ENCODE results near the gene RHEX.

RHEX gene

GRCh38 chr1:206011057-206011456 is 41.9 kb upstream of the RHEX start:
- H3K27ac ChIP-seq, result no peak overlapping the region
- no peak for TF ChIP-seq ZFX (IDR thresholded peaks at IDR 0.05; ENCODE audit: borderline replicate concordance)
- no peak for TF ChIP-seq CTCF (IDR thresholded peaks at IDR 0.05)

- TF ChIP-seq ZFX (IDR thresholded peaks at IDR 0.05; ENCODE audit: borderline replicate concordance), result no peak
- no peak for TF ChIP-seq CTCF (IDR thresholded peaks at IDR 0.05)
Observed at GRCh38 chr1:206012086-206012859, 40.7 kb upstream of the RHEX start.

GRCh38 chr1:206013026-206013795 is 39.8 kb upstream of the RHEX start:
- TF ChIP-seq CTCF (IDR thresholded peaks at IDR 0.05) (no peak), ZFX (IDR thresholded peaks at IDR 0.05; ENCODE audit: borderline replicate concordance) (no peak)
- no peak overlapping the region for H3K27ac ChIP-seq

More at GRCh38 chr1:206012086-206012859, 40.7 kb upstream of the RHEX start:
- H3K27ac ChIP-seq, result no peak overlapping the region

- TF ChIP-seq ZFX (IDR thresholded peaks at IDR 0.05; ENCODE audit: borderline replicate concordance) (no peak), CTCF (IDR thresholded peaks at IDR 0.05) (no peak)
- H3K27ac ChIP-seq, result no peak overlapping the region
Observed at GRCh38 chr1:206014601-206015000, 38.4 kb upstream of the RHEX start.

- no peak for TF ChIP-seq ZFX (IDR thresholded peaks at IDR 0.05; ENCODE audit: borderline replicate concordance)
- TF ChIP-seq CTCF (IDR thresholded peaks at IDR 0.05), result no peak
- H3K27ac ChIP-seq, result no peak overlapping the region
Observed at GRCh38 chr1:206015071-206015470, 37.9 kb upstream of the RHEX start.

GRCh38 chr1:206020393-206021007 is 32.5 kb upstream of the RHEX start:
- TF ChIP-seq CTCF (IDR thresholded peaks at IDR 0.05) (no peak), ZFX (IDR thresholded peaks at IDR 0.05; ENCODE audit: borderline replicate concordance) (no peak)
- no peak overlapping the region for H3K27ac ChIP-seq
